Suprapubic skin (tissue), 4 donors: ENCODE measurements around the gene SENP6.

Experiments used
- CTCF ChIP-seq, 2 donors: fragments of 200-600 bp in 1 of 2; fragments of 450-650 bp in 1 of 2; sonication (generic) in 1 of 2; IDR thresholded peaks; one replicate each; pipeline ENCODE4 v1.5.1; 2016 to 2019; ENCODE audit warnings: antibody characterized with exemption in 2 of 2, mild to moderate bottlenecking in 1 of 2, moderate library complexity in 1 of 2
- EP300 ChIP-seq: sonication (generic); formaldehyde crosslinking; IDR thresholded peaks from one replicate; pipeline ENCODE4 v1.6.1; 2017; ENCODE audit warnings: antibody characterized with exemption
- POLR2AphosphoS5 ChIP-seq, 3 donors: sonication (generic); formaldehyde crosslinking; IDR thresholded peaks; one replicate each; pipeline ENCODE4 v1.6.1; 2017; ENCODE audit warnings: antibody characterized with exemption in 3 of 3

- TF ChIP-seq EP300 (no peak), POLR2AphosphoS5 (IDR thresholded peaks at IDR 0.05) (no peak), CTCF (IDR thresholded peaks at IDR 0.05) (no peak)
Observed at GRCh38 chr6:75556240-75556639, 45.4 kb upstream of the SENP6 start.
